K562 (cell line): ENCODE measurements around the gene KCNMB1. TPM values are rescaled to one million over a fixed set of nuclear protein-coding genes. Genes with fewer than 3 reads are reported as not detected.

ENCODE experiments used
- ATAC-seq: fragments of 200-7000 bp; cut with Tn5 transposase; 3 replicates; pipeline ENCODE4 v1.9.1; 2020; ENCODE audit warnings: moderate library complexity
- BruUV-seq: library from RNA; stranded (reverse); fragments of 400-500 nt; replicated peaks from 2 replicates; lab custom pipeline; 2021; lab: Mats Ljungman, UMichigan
- CTCF ChIA-PET: fragments of 300-600 bp; formaldehyde crosslinking; extraction: SDS; loops from one replicate; lab custom pipeline; 2021; ENCODE audit warnings: low intra/inter-chr PET ratio; lab: Yijun Ruan, JAX
- POLR2A ChIA-PET: fragments of 300-600, 350-650 bp; sonication (Branson Sonifier 250); formaldehyde crosslinking; extraction: SDS; loops from one replicate; lab custom pipeline; 2021; ENCODE audit warnings: antibody characterized with exemption, inconsistent platforms; lab: Yijun Ruan, JAX
- DNase-seq, 4 experiments: peaks; one replicate each; pipeline versions ENCODE4 v3.0.0 to v3.0.0-alpha.2; 2011 to 2018; ENCODE audit warnings: low spot score in 3 of 4, mixed read lengths in 3 of 4; ENCODE audit errors: extremely low read depth in 1 of 4
- FAIRE-seq: peaks from 2 replicates; lab custom pipeline; 2011; peaks lifted over from hg19 to GRCh38; lab: Jason Lieb, UNC
- H2AFZ ChIP-seq: 2 replicates; pipeline ENCODE4 v1.6.0; 2011; ENCODE audit warnings: low read depth, low read length, control low read depth, inconsistent platforms
- H3K27ac ChIP-seq: fragments of 200-600 bp; 3 replicates; pipeline ENCODE4 v1.8.0; 2011; ENCODE audit warnings: low read depth, mild to moderate bottlenecking, control low read depth, inconsistent platforms, low read length, moderate library complexity, mixed read lengths; ENCODE audit errors: extremely low read depth
- H3K27me3 ChIP-seq, 2 experiments: fragments of 300-600 bp in 1 of 2; 2 replicates in 1 of 2; 3 replicates in 1 of 2; pipeline versions ENCODE4 v1.6.0 to v1.8.0; 2011; ENCODE audit warnings: inconsistent platforms in 2 of 2, low read length in 2 of 2, mild to moderate bottlenecking in 1 of 2, mixed read lengths in 1 of 2, moderate library complexity in 1 of 2; ENCODE audit not compliant: control insufficient read depth in 2 of 2, insufficient read depth in 2 of 2
- H3K36me3 ChIP-seq: fragments of 300-600 bp; 3 replicates; pipeline ENCODE4 v1.8.0; 2011; ENCODE audit warnings: mild to moderate bottlenecking, low read length, inconsistent platforms; ENCODE audit not compliant: control insufficient read depth, insufficient read depth
- H3K4me1 ChIP-seq, 2 experiments: fragments of 200-600 bp in 1 of 2; replicated peaks in 1 of 2; 2 replicates in 1 of 2; 3 replicates in 1 of 2; pipeline versions ENCODE4 v1.5.1 to v1.8.0; 2011; ENCODE audit warnings: inconsistent platforms in 2 of 2, low read length in 2 of 2, mild to moderate bottlenecking in 1 of 2, mixed read lengths in 1 of 2, moderate library complexity in 1 of 2; ENCODE audit not compliant: control insufficient read depth in 2 of 2, insufficient read depth in 2 of 2
- H3K4me2 ChIP-seq: 2 replicates; pipeline ENCODE4 v1.6.1; 2011; ENCODE audit warnings: low read length, control low read depth, inconsistent platforms, mixed read lengths; ENCODE audit not compliant: insufficient read depth
- H3K4me3 ChIP-seq: fragments of 200-600 bp; sonication (generic), shearing (Covaris generic); 2 replicates; pipeline ENCODE4 v1.5.1; 2016; ENCODE audit warnings: control low read depth, inconsistent platforms
- H3K79me2 ChIP-seq: fragments of 200-600 bp; 3 replicates; pipeline ENCODE4 v1.8.0; 2011; ENCODE audit warnings: low read length, inconsistent platforms; ENCODE audit not compliant: control insufficient read depth, insufficient read depth
- H3K9ac ChIP-seq, 2 experiments: 2 replicates each; pipeline versions ENCODE4 v1.6.0 to v1.6.1; 2011; ENCODE audit warnings: low read depth in 2 of 2, low read length in 2 of 2, control low read depth in 1 of 2, inconsistent platforms in 1 of 2, mild to moderate bottlenecking in 1 of 2, mixed read lengths in 1 of 2; ENCODE audit not compliant: insufficient read depth in 1 of 2
- H3K9me1 ChIP-seq: one replicate; pipeline ENCODE4 v1.6.0; 2011; ENCODE audit warnings: inconsistent platforms, mild to moderate bottlenecking, low read length, moderate library complexity; ENCODE audit not compliant: control insufficient read depth, insufficient read depth
- H3K9me3 ChIP-seq: replicated peaks from 2 replicates; pipeline ENCODE4 v1.5.1; 2011; ENCODE audit warnings: low read depth, low read length, inconsistent platforms; ENCODE audit not compliant: control insufficient read depth, insufficient read depth
- H4K20me1 ChIP-seq: replicated peaks from 2 replicates; pipeline ENCODE4 v1.6.1; 2011; ENCODE audit warnings: low read length, inconsistent platforms, mixed read lengths; ENCODE audit not compliant: control insufficient read depth, insufficient read depth
- EHMT2 ChIP-seq: fragments of 450-650 bp; IDR thresholded peaks from 2 replicates; pipeline ENCODE4 v1.6.1; 2018; ENCODE audit warnings: antibody characterized with exemption
- ELK1 ChIP-seq: sonication (generic); formaldehyde crosslinking; IDR thresholded peaks from 2 replicates; pipeline ENCODE4 v1.8.1; 2022; ENCODE audit warnings: missing genetic modification reagents
- GATA2 ChIP-seq: sonication (generic); formaldehyde crosslinking; IDR thresholded peaks from 2 replicates; pipeline ENCODE4 v1.4.0; 2020; ENCODE audit warnings: mild to moderate bottlenecking, missing genetic modification reagents
- HMG20B ChIP-seq: fragments of 250-450 bp; sonication (Bioruptor Pico); IDR thresholded peaks from 2 replicates; pipeline ENCODE4 v1.5.0; 2021; ENCODE audit warnings: mild to moderate bottlenecking
- HNRNPL ChIP-seq: fragments of 200-400 bp; formaldehyde crosslinking; IDR thresholded peaks from 2 replicates; pipeline ENCODE4 v1.6.1; 2017; ENCODE audit warnings: low read depth, mild to moderate bottlenecking, low read length
- MED1 ChIP-seq: sonication (generic); formaldehyde crosslinking; IDR thresholded peaks from 2 replicates; pipeline ENCODE4 v1.8.1; 2023; ENCODE audit warnings: missing genetic modification reagents, borderline replicate concordance
- NFXL1 ChIP-seq: fragments of 450-650 bp; formaldehyde crosslinking; IDR thresholded peaks from 2 replicates; pipeline ENCODE4 v1.4.0; 2021; ENCODE audit warnings: mild to moderate bottlenecking
- RBM14 ChIP-seq: fragments of 200-400 bp; formaldehyde crosslinking; IDR thresholded peaks from 2 replicates; pipeline ENCODE4 v1.6.1; 2018; ENCODE audit warnings: low read depth, mild to moderate bottlenecking, low read length, moderate library complexity, borderline replicate concordance; ENCODE audit not compliant: insufficient read depth
- SNRNP70 ChIP-seq: fragments of 200-400 bp; formaldehyde crosslinking; optimal IDR thresholded peaks from 2 replicates; pipeline ENCODE3; 2017; ENCODE audit warnings: low read depth, low read length
- TARDBP ChIP-seq: fragments of 450-650 bp; IDR thresholded peaks from 2 replicates; pipeline ENCODE4 v1.6.1; 2016
- ZC3H11A ChIP-seq: IDR thresholded peaks from 2 replicates; pipeline ENCODE4 v1.6.1; 2012; ENCODE audit warnings: low read depth, low read length, improper control_type of control experiment
- ZFP36 ChIP-seq: fragments of 150-350 bp; IDR thresholded peaks from 2 replicates; pipeline ENCODE4 v1.6.1; 2018; ENCODE audit warnings: low read length, low read depth; ENCODE audit not compliant: partially characterized antibody
- ZNF143 ChIP-seq: sonication (generic); formaldehyde crosslinking; IDR thresholded peaks from 2 replicates; pipeline ENCODE4 v1.9.0; 2022; ENCODE audit warnings: mild to moderate bottlenecking, missing genetic modification reagents
- ZNF551 ChIP-seq: fragments of 250-450 bp; sonication (Bioruptor Pico); IDR thresholded peaks from 2 replicates; pipeline ENCODE4 v1.5.0; 2021; ENCODE audit warnings: mild to moderate bottlenecking, moderate library complexity
- ZNF609 ChIP-seq: sonication (generic); formaldehyde crosslinking; IDR thresholded peaks from 2 replicates; pipeline ENCODE4 v1.8.1; 2023; ENCODE audit warnings: missing genetic modification reagents, mild to moderate bottlenecking, borderline replicate concordance
- WGBS: fragments of 100-300 bp; shearing (Covaris generic); methylation state at CpG from one replicate; pipeline ENCODE4 v1.1.6; 2016; ENCODE audit warnings: low coverage, mixed read lengths; ENCODE audit not compliant: insufficient coverage; ENCODE audit errors: missing lambda C conversion rate; 5-methylcytosine and 5-hydroxymethylcytosine counted together
- in situ Hi-C: fragments of 300-500 bp; cut with MboI; formaldehyde crosslinking; loops from 4 replicates; pipeline ENCODE4 v1.15.0; 2018; ENCODE audit warnings: inconsistent platforms, mixed read lengths
- intact Hi-C: fragments of 100-400 bp; cut with micrococcal nuclease; formaldehyde crosslinking; loops from 2 replicates; pipeline ENCODE4 v1.14.2; 2022
- polyA plus RNA-seq, 8 experiments: library from polyadenylated mRNA; depleted of rRNA in 4 of 8; stranded (reverse) in 5 of 8; unstranded in 3 of 8; fragments of >200 nt; fragmentation: Nextera tagmentation in 2 of 8; fragmentation: Illumina TruSeq in 1 of 8; extraction: Ambion mirVana in 2 of 8; extraction: Trizol in 1 of 8; gene quantifications; 2 replicates each; pipeline versions ENCODE4 v1.2.1 to v1.2.3, GENCODE V29; 2011 to 2014; ENCODE audit warnings: inconsistent platforms in 1 of 8, missing spikeins in 1 of 8
- total RNA-seq, 7 experiments: library from RNA; depleted of rRNA in 6 of 7; stranded (reverse); fragments of >200 nt in 6 of 7; fragmentation: Illumina TruSeq in 2 of 7; extraction: Trizol in 2 of 7; gene quantifications; 2 replicates each; pipeline versions ENCODE4 v1.2.1 to v1.2.3, GENCODE V29; 2011 to 2021; ENCODE audit warnings: low replicate concordance in 1 of 7
- TF ChIP-seq, protein P1 (sequence below): fragments of 250-450 bp; sonication (Bioruptor Pico); IDR thresholded peaks from 2 replicates; pipeline ENCODE4 v1.8.0; 2021; ENCODE audit warnings: moderate library complexity, mild to moderate bottlenecking, inconsistent platforms

Gene KCNMB1
- total and polyA plus RNA-seq, 9 of the 15 experiments (the other 6 are each of a cell fraction or from before 2014, with no cell fraction given), result not detected

- TF ChIP-seq TARDBP, result no peak
- TF ChIP-seq EHMT2, result no peak
- no peak for TF ChIP-seq ZNF551 (CRISPR knock-in tag)
- TF ChIP-seq SNRNP70, result no peak
- TF ChIP-seq ZC3H11A, result no peak
Measured at GRCh38 chr5:170393235-170393634, 4.1 kb upstream of the KCNMB1 start (continued).

DNA sequence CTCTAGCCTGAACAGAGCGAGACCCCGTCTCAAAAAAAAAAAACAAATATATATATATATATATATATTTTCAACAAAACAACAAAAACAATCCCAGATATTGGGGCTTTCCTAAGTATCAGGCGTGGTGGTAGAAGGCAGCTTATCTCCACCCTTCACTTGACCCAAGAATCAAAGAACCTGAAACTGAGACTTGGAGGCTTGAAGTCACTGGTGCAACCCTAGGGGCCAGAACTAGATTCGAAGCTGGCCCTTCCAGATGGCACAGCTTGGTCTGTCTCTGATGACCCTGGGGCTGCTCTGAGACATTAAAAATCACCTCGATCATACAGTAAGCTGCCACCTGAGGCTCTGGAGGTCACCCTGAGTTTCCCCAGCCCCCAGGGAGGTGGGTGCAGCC is 1.3 kb upstream of the KCNMB1 start:
- Histone ChIP-seq H3K9me1 (no peaks in the 10 kb centered on the region), H3K27ac (no peak overlapping the region), H4K20me1 (0 out of 2 replicates have a peak, but pooled peaks cover 5% of the 10 kb centered on the region), H2AFZ (no peak overlapping the region), H3K9ac (no peak overlapping the region), H3K4me1 (no peaks in the 10 kb centered on the region), H3K27me3 (peaks cover 18 to 62% of the 10 kb centered on the region in 2 experiments; a peak in 4 of 5 replicates), H3K79me2 (no peaks in the 10 kb centered on the region), H3K9me3 (no peaks in the 10 kb centered on the region), H3K4me3 (no peak overlapping the region), H3K36me3 (no peaks in the 10 kb centered on the region), H3K4me2 (no peak overlapping the region)
- ChIA-PET POLR2A (no interaction called here), CTCF (no interaction called here)
- 0% methylated on average over 4 of the region's 5 CpGs for WGBS
- FAIRE-seq, result no peak
- in situ Hi-C loops (no loop called here), intact Hi-C loops (no loop called here)
- no peak for DNase-seq
- BruUV-seq, result no TSS peak
- ATAC-seq, result no peak
- TF ChIP-seq HNRNPL (no peak), ZFP36 (no peak), RBM14 (no peak), MED1 (CRISPR knock-in tag) (no peak), NFXL1 (no peak), ZNF143 (CRISPR knock-in tag) (no peak), HMG20B (no peak), ELK1 (no peak), GATA2 (CRISPR knock-in tag) (no peak), ZNF609 (CRISPR knock-in tag) (no peak)
- TF ChIP-seq, protein P1, sequence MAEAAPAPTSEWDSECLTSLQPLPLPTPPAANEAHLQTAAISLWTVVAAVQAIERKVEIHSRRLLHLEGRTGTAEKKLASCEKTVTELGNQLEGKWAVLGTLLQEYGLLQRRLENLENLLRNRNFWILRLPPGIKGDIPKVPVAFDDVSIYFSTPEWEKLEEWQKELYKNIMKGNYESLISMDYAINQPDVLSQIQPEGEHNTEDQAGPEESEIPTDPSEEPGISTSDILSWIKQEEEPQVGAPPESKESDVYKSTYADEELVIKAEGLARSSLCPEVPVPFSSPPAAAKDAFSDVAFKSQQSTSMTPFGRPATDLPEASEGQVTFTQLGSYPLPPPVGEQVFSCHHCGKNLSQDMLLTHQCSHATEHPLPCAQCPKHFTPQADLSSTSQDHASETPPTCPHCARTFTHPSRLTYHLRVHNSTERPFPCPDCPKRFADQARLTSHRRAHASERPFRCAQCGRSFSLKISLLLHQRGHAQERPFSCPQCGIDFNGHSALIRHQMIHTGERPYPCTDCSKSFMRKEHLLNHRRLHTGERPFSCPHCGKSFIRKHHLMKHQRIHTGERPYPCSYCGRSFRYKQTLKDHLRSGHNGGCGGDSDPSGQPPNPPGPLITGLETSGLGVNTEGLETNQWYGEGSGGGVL (CRISPR knock-in tag), result no peak
